ENCODE data around the gene SLC39A2. TPM values are rescaled to one million over a fixed set of nuclear protein-coding genes. Genes with fewer than 3 reads are reported as not detected.
A peak's percentile ranks its signal among the peaks of the same experiment; 100 is the strongest.

SLC39A2 gene
- total RNA-seq, 2 experiments from 2014 or later = not detected

GRCh38 chr14:20996521-20996920 is 2.6 kb upstream of the SLC39A2 start:
- H3K9me3 Mint-ChIP-seq = no peaks in the 10 kb centered on the region
- ATAC-seq (ENCODE audit: poor library complexity) (no peak), DNase-seq (no peak)
- H3K27me3 ChIP-seq (ENCODE audit: control insufficient read depth in 1 of 2, insufficient read depth in 2 of 2, low read length in 2 of 2) = no peaks in the 10 kb centered on the region
- no peak overlapping the region for H3K4me3 Mint-ChIP-seq
- H3K4me1 ChIP-seq (ENCODE audit: insufficient read depth, low read length) = peaks cover 2% of the 10 kb centered on the region
- no peak overlapping the region for H3K27ac ChIP-seq (ENCODE audit: low read depth in 1 of 2, low read length in 2 of 2)
- TF ChIP-seq, protein P1, sequence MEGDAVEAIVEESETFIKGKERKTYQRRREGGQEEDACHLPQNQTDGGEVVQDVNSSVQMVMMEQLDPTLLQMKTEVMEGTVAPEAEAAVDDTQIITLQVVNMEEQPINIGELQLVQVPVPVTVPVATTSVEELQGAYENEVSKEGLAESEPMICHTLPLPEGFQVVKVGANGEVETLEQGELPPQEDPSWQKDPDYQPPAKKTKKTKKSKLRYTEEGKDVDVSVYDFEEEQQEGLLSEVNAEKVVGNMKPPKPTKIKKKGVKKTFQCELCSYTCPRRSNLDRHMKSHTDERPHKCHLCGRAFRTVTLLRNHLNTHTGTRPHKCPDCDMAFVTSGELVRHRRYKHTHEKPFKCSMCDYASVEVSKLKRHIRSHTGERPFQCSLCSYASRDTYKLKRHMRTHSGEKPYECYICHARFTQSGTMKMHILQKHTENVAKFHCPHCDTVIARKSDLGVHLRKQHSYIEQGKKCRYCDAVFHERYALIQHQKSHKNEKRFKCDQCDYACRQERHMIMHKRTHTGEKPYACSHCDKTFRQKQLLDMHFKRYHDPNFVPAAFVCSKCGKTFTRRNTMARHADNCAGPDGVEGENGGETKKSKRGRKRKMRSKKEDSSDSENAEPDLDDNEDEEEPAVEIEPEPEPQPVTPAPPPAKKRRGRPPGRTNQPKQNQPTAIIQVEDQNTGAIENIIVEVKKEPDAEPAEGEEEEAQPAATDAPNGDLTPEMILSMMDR (IDR thresholded peaks at IDR 0.05) = no peak
- H3K27me3 Mint-ChIP-seq = no peaks in the 10 kb centered on the region
- peaks cover 69% of the 10 kb centered on the region for H3K36me3 Mint-ChIP-seq (ENCODE audit: low read depth)
- H3K4me3 ChIP-seq (ENCODE audit: low read length) = no peak overlapping the region
- no peaks in the 10 kb centered on the region for H3K9me3 ChIP-seq (ENCODE audit: control insufficient read depth in 1 of 2, insufficient read depth in 1 of 2, low read length in 2 of 2)
- H3K27ac Mint-ChIP-seq = no peak overlapping the region
- POLR2A ChIA-PET = interaction anchor here (0.9 kb wide), 1 partner anchor 14 kb away, joined by 4 read pairs; no protein-coding TSS in a partner anchor
- peaks cover 57% of the 10 kb centered on the region for H3K36me3 ChIP-seq (ENCODE audit: insufficient read depth, low read length)
- peaks cover 41% of the 10 kb centered on the region for H3K4me1 Mint-ChIP-seq (ENCODE audit: low read depth)
- CTCF ChIA-PET = interaction anchor here (1.0 to 2.9 kb wide), 3 partner anchors 9 to 25 kb away, joined by 3 to 12 read pairs (median 9); no protein-coding TSS in a partner anchor
- intact Hi-C loops (cut with DNase I, micrococcal nuclease) = no loop called here

GRCh38 chr14:20997115-20997514 is 2.0 kb upstream of the SLC39A2 start:
- Mint-ChIP-seq H3K36me3 (ENCODE audit: low read depth) (peaks cover 64% of the 10 kb centered on the region), H3K9me3 (no peaks in the 10 kb centered on the region), H3K4me3 (no peak overlapping the region), H3K4me1 (ENCODE audit: low read depth) (peaks cover 36% of the 10 kb centered on the region), H3K27me3 (no peaks in the 10 kb centered on the region), H3K27ac (peak overlapping the region; percentile 8)
- ATAC-seq (ENCODE audit: poor library complexity) (no peak), DNase-seq (no peak)
- H3K27ac ChIP-seq (ENCODE audit: low read depth in 1 of 2, low read length in 2 of 2) = no peak overlapping the region
- H3K36me3 ChIP-seq (ENCODE audit: insufficient read depth, low read length) = peaks cover 53% of the 10 kb centered on the region
- TF ChIP-seq, protein P1 (IDR thresholded peaks at IDR 0.05) = no peak
- no peaks in the 10 kb centered on the region for H3K9me3 ChIP-seq (ENCODE audit: control insufficient read depth in 1 of 2, insufficient read depth in 1 of 2, low read length in 2 of 2)
- no peak overlapping the region for H3K4me3 ChIP-seq (ENCODE audit: low read length)
- ChIA-PET CTCF (interaction anchor here (0.9 to 2.7 kb wide), 3 partner anchors 9 to 26 kb away, joined by 3 to 12 read pairs (median 4); no protein-coding TSS in a partner anchor), POLR2A (interaction anchor here (0.6 to 0.9 kb wide), 3 partner anchors 13 to 74 kb away, joined by 3 to 4 read pairs (median 3); no protein-coding TSS in a partner anchor)
- intact Hi-C loops (cut with DNase I, micrococcal nuclease) = no loop called here
- H3K27me3 ChIP-seq (ENCODE audit: control insufficient read depth in 1 of 2, insufficient read depth in 2 of 2, low read length in 2 of 2) = no peaks in the 10 kb centered on the region
- no peaks in the 10 kb centered on the region for H3K4me1 ChIP-seq (ENCODE audit: insufficient read depth, low read length)

DNA sequence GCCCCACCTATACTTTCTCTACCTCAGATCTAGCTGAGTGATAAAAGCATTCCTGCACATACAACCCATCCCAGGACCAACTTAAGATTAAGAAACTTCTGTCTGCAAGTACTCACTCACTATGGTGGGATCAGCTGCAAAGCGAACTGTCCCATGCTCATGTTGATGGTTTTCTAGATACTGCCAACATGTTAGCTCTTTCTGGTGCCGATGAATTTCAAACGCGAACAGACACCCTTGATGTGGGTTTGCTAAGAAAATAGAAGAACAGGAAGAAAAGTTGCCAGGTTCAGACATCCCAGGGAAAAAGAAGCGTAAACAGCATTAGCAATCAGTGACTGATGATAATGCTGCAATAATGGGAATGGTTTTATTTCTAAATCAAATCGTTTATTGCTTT is 1.5 kb upstream of the SLC39A2 start:
- TF ChIP-seq, protein P1 (IDR thresholded peaks at IDR 0.05) = no peak
- intact Hi-C loops (cut with DNase I, micrococcal nuclease) = no loop called here
- DNase-seq (no peak), ATAC-seq (ENCODE audit: poor library complexity) (no peak)
- peaks cover 48% of the 10 kb centered on the region for H3K36me3 ChIP-seq (ENCODE audit: insufficient read depth, low read length)
- CTCF ChIA-PET = interaction anchor here (0.9 to 2.7 kb wide), 3 partner anchors 8 to 27 kb away, joined by 3 to 12 read pairs (median 4); no protein-coding TSS in a partner anchor
- Mint-ChIP-seq H3K4me1 (ENCODE audit: low read depth) (peaks cover 34% of the 10 kb centered on the region), H3K27ac (peak overlapping the region; percentile 8), H3K4me3 (no peak overlapping the region), H3K27me3 (no peaks in the 10 kb centered on the region), H3K9me3 (no peaks in the 10 kb centered on the region), H3K36me3 (ENCODE audit: low read depth) (peaks cover 59% of the 10 kb centered on the region)
- H3K4me3 ChIP-seq (ENCODE audit: low read length) = no peak overlapping the region
- POLR2A ChIA-PET = interaction anchor here (0.6 to 0.9 kb wide), 3 partner anchors 13 to 73 kb away, joined by 3 to 4 read pairs (median 3); no protein-coding TSS in a partner anchor
- no peak overlapping the region for H3K27ac ChIP-seq (ENCODE audit: low read depth in 1 of 2, low read length in 2 of 2)
- no peaks in the 10 kb centered on the region for H3K4me1 ChIP-seq (ENCODE audit: insufficient read depth, low read length)
- no peaks in the 10 kb centered on the region for H3K9me3 ChIP-seq (ENCODE audit: control insufficient read depth in 1 of 2, insufficient read depth in 1 of 2, low read length in 2 of 2)
- H3K27me3 ChIP-seq (ENCODE audit: control insufficient read depth in 1 of 2, insufficient read depth in 2 of 2, low read length in 2 of 2) = no peaks in the 10 kb centered on the region

All from CD4-positive, alpha-beta T cell (primary cell).